Peyer's patch (tissue), 4 donors: Measurements from ENCODE around the gene MTA3. TPM values are rescaled to one million over a fixed set of nuclear protein-coding genes. Genes with fewer than 3 reads are reported as not detected.

Source experiments
- DNase-seq, 3 donors: peaks; one replicate each; pipeline ENCODE4 v3.0.0-alpha.2; 2017 to 2019
- H3K27ac ChIP-seq, 4 donors: fragments of 200-600 bp; sonication (generic); one replicate each; pipeline ENCODE4 v1.5.1; 2016 to 2019
- H3K27me3 ChIP-seq, 2 donors: fragments of 200-600 bp; sonication (generic); one replicate each; pipeline ENCODE4 v1.5.1; 2019
- H3K36me3 ChIP-seq, 3 donors: fragments of 200-600 bp; sonication (generic); one replicate each; pipeline ENCODE4 v1.5.1; 2016 to 2019
- H3K4me1 ChIP-seq, 4 donors: fragments of 200-600 bp; sonication (generic); one replicate each; pipeline ENCODE4 v1.5.1; 2016 to 2019
- H3K4me3 ChIP-seq, 4 donors: fragments of 200-600 bp; sonication (generic); 1 replicate in 3 of 4; 2 replicates in 1 of 4; pipeline ENCODE4 v1.5.1; 2016 to 2019; ENCODE audit warnings: mild to moderate bottlenecking in 1 of 4
- H3K9me3 ChIP-seq, 4 donors: fragments of 200-600 bp; sonication (generic); one replicate each; pipeline ENCODE4 v1.5.1; 2016 to 2019; ENCODE audit warnings: mild to moderate bottlenecking in 1 of 4
- CTCF ChIP-seq, 6 experiments: fragments of 450-650 bp in 4 of 6; fragments of 200-600 bp in 2 of 6; sonication (generic) in 1 of 6; IDR thresholded peaks; one replicate each; pipeline ENCODE4 v1.5.1; 2017 to 2019; ENCODE audit warnings: antibody characterized with exemption in 6 of 6, mild to moderate bottlenecking in 3 of 6, moderate library complexity in 1 of 6
- POLR2A ChIP-seq, 2 donors: fragments of 450-650 bp; IDR thresholded peaks; one replicate each; pipeline ENCODE4 v1.5.1; 2017; ENCODE audit warnings: antibody characterized with exemption in 2 of 2, mild to moderate bottlenecking in 2 of 2, moderate library complexity in 2 of 2
- total RNA-seq, 4 donors: library from RNA; depleted of rRNA; stranded (reverse); fragments of >200 nt; gene quantifications; one replicate each; pipeline ENCODE4 v1.1.0, GENCODE V29; 2016

The MTA3 gene
- total RNA-seq, 4 donors from 2014 or later: 20.0 to 87.5 (median 34.2) TPM

DNA sequence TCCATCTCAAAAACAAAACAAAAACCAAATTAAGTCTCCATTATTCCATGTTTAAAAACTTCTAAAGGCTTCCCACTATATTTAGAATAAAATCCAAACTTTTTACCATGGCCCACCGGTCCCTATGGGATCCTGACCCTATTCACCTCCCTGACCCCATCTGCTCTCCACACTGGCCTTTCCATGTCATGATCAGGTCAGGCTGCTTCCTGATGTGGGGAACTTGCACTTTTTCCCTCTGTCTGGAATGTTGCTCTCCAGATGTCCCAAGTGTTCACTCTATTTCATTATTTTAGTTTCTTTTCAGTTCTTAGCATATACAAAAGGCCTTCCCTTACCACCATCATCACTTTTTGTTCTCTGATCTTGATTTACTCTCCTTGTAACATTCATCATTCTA, 7.5 kb upstream of the MTA3 start:
- peaks cover 0 to 7% (median 1%) of the 10 kb centered on the region in 4 donors for H3K4me1 ChIP-seq
- H3K36me3 ChIP-seq: no peaks in the 10 kb centered on the region
- H3K9me3 ChIP-seq: no peaks in the 10 kb centered on the region
- H3K27ac ChIP-seq: no peak overlapping the region
- no peak for DNase-seq
- H3K27me3 ChIP-seq: no peaks in the 10 kb centered on the region
- TF ChIP-seq CTCF (IDR thresholded peaks at IDR 0.05): no peak
- no peak overlapping the region for H3K4me3 ChIP-seq

GRCh38 chr2:42562474-42563144, 5.8 kb upstream of the MTA3 start:
- peak in 2 of 3 donors; percentile 68 to 82 for DNase-seq
- Histone ChIP-seq H3K27me3 (no peaks in the 10 kb centered on the region), H3K4me1 (peaks cover 0 to 14% (median 1%) of the 10 kb centered on the region in 4 donors), H3K36me3 (no peaks in the 10 kb centered on the region), H3K4me3 (no peak overlapping the region), H3K9me3 (no peaks in the 10 kb centered on the region), H3K27ac (peak overlapping the region in 1 of 4 donors; percentile 62)
- no peak for TF ChIP-seq CTCF (IDR thresholded peaks at IDR 0.05)
- no peak for TF ChIP-seq POLR2A (IDR thresholded peaks at IDR 0.05)

DNA sequence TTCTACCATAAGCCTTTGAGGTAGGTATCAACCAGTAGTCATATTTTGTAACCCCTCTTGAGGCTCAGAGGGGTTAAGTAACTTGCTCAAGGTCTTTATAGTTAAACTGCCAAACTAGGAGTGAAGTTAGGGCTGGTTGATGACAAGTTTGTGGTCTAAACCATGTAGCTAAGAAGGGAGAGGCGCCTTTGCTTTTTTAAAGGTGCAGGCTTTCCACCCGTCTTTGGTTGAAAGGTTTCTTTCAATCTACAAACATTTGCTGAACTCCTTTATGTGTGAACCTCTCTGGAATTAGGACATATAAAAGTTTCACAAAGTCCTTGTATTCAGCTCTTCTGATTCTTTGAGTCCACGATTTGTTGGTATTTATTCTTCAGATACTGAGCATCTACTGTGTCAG, 2.4 kb upstream of the MTA3 start:
- H3K4me3 ChIP-seq: no peak overlapping the region
- H3K9me3 ChIP-seq: no peaks in the 10 kb centered on the region
- H3K36me3 ChIP-seq: no peaks in the 10 kb centered on the region
- DNase-seq: no peak
- TF ChIP-seq POLR2A (IDR thresholded peaks at IDR 0.05) (no peak), CTCF (IDR thresholded peaks at IDR 0.05) (no peak)
- peak overlapping the region in 1 of 4 donors; percentile 38 for H3K27ac ChIP-seq
- H3K4me1 ChIP-seq: peaks cover 0 to 31% (median 1%) of the 10 kb centered on the region in 4 donors
- H3K27me3 ChIP-seq: no peaks in the 10 kb centered on the region

DNA sequence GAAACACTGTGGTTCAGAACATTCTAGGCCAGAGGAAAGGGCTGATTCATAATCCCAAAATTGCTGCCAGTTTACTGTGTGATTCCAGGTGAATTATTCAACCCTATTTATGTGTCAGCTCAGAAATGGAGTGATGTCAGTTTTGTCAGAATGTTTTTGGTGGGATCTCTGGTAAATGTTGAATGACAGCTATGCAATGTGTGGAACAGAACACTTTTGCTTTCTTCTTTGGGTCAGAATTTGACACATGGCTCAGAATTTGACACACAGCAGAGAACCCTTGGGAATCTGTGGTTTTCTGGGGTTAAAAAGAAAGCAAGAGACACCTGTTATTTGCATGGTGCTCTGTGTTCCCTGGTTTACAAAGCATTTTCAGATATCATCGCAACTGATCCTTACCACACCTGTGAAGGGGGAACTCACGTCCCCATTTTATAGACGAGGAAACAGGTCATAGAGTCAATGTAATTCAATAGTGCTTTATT, 1.6 kb upstream of the MTA3 start:
- Histone ChIP-seq H3K4me3 (no peak overlapping the region), H3K27ac (peak overlapping the region; percentile 90 to 95 (median 92)), H3K27me3 (no peaks in the 10 kb centered on the region), H3K36me3 (no peaks in the 10 kb centered on the region), H3K9me3 (no peaks in the 10 kb centered on the region), H3K4me1 (peaks cover 0 to 29% (median 1%) of the 10 kb centered on the region in 4 donors)
- no peak for TF ChIP-seq CTCF (IDR thresholded peaks at IDR 0.05)
- TF ChIP-seq POLR2A (IDR thresholded peaks at IDR 0.05): no peak
- DNase-seq: peak in 1 of 3 donors; percentile 19

DNA sequence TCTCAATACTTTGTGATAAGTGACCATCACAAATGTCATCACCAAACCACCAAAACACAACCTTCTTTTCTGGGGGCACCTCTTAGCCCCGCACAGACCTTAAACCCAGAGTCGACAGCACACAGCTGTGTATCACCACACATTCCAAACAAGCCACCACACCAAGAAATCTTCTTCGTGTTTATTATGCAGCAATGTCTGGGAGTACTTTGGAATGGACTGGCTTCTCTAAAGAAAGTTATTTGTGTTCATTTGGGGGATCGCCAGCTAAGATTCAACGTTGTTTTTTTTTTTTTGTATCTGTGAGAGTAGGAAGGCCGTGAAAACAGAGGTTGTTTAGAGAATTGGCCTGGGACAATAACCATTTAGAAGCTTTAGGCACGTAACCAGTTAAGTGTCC, 1.1 kb upstream of the MTA3 start:
- peak overlapping the region; percentile 90 to 95 (median 92) for H3K27ac ChIP-seq
- no peaks in the 10 kb centered on the region for H3K36me3 ChIP-seq
- H3K27me3 ChIP-seq: no peaks in the 10 kb centered on the region
- no peak for DNase-seq
- H3K9me3 ChIP-seq: no peaks in the 10 kb centered on the region
- H3K4me1 ChIP-seq: peaks cover 0 to 24% (median 0%) of the 10 kb centered on the region in 4 donors
- no peak for TF ChIP-seq POLR2A (IDR thresholded peaks at IDR 0.05)
- no peak for TF ChIP-seq CTCF (IDR thresholded peaks at IDR 0.05)
- H3K4me3 ChIP-seq: peak overlapping the region in 1 of 4 donors; percentile 96
